ENCODE measurements around the gene GLIS1. TPM values are rescaled to one million over a fixed set of nuclear protein-coding genes. Genes with fewer than 3 reads are reported as not detected.

The GLIS1 gene
- total and polyA plus RNA-seq, 2 donors (not counting 3 experiments of a cell fraction or from before 2014, with no cell fraction given) = not detected

DNA sequence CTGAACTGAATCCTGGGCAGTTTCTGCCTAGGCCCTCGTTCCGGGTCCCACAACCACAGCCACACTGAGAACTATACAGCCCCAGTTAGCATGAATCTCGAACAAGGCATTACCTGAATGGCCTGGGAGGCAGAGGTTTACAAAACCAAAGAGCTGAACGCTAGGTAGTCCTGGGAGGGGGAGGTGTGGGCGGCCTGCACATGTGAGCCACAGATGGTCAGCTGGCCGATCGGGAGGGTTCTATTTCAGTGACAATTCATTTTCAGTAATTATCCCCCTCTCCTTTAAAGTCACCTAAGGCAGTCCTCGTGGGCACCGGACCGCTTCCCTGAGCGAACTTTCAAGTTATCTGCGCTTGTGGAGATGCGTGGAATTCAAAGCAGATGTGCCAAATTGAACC, 111.9 kb downstream of the GLIS1 start:
- no peak overlapping the region for H3K4me3 ChIP-seq (replicated peaks in 1 of 3; ENCODE audit: insufficient read depth in 1 of 3, low read depth in 1 of 3, low read length in 3 of 3)
- no peaks in the 10 kb centered on the region for H3K9me1 ChIP-seq (replicated peaks; ENCODE audit: control insufficient read depth, extremely low read depth, insufficient read depth, low read length)
- DNase-seq (ENCODE audit: low read depth, low spot score) = no peak
- no peaks in the 10 kb centered on the region for H3K4me1 ChIP-seq (ENCODE audit: control insufficient read depth, extremely low read depth, insufficient read depth, low read length)
- no peak overlapping the region for H3K27ac ChIP-seq (ENCODE audit: insufficient read depth, low read depth, low read length)
- no peak for FAIRE-seq
- ChIA-PET POLR2A (no interaction called here), CTCF (no interaction called here)
- dilution Hi-C loops (cut with MboI; ENCODE audit: extremely low pct_ligation_motif_present, low sequenced_read_pairs) (no loop called here), intact Hi-C loops (cut with micrococcal nuclease) (no loop called here)
- no peaks in the 10 kb centered on the region for H3K36me3 ChIP-seq (ENCODE audit: control insufficient read depth in 2 of 2, extremely low read depth in 1 of 2, insufficient read depth in 2 of 2, low read length in 2 of 2)
- BruUV-seq (replicated peaks) = no TSS peak
- TF ChIP-seq, protein P1, sequence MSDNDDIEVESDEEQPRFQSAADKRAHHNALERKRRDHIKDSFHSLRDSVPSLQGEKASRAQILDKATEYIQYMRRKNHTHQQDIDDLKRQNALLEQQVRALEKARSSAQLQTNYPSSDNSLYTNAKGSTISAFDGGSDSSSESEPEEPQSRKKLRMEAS (IDR thresholded peaks at IDR 0.05; ENCODE audit: insufficient read depth, insufficient read length) = no peak
- no peak for TF ChIP-seq EZH2 (IDR thresholded peaks at IDR 0.05; ENCODE audit: borderline replicate concordance, low read depth, low read length, severe bottlenecking)
- TF ChIP-seq GATA2 (IDR thresholded peaks at IDR 0.05; ENCODE audit: insufficient read depth, insufficient read length, low read depth, low read length) = no peak
- TF ChIP-seq FOS (IDR thresholded peaks at IDR 0.05; ENCODE audit: borderline replicate concordance, insufficient read depth, low read length) = no peak
- no peak for TF ChIP-seq JUN (IDR thresholded peaks at IDR 0.05; ENCODE audit: borderline replicate concordance, insufficient read depth, insufficient read length, low read depth)
- no peak for TF ChIP-seq POLR2A (IDR thresholded peaks at IDR 0.05; ENCODE audit: low read depth, low read length)
- TF ChIP-seq, protein P2, sequence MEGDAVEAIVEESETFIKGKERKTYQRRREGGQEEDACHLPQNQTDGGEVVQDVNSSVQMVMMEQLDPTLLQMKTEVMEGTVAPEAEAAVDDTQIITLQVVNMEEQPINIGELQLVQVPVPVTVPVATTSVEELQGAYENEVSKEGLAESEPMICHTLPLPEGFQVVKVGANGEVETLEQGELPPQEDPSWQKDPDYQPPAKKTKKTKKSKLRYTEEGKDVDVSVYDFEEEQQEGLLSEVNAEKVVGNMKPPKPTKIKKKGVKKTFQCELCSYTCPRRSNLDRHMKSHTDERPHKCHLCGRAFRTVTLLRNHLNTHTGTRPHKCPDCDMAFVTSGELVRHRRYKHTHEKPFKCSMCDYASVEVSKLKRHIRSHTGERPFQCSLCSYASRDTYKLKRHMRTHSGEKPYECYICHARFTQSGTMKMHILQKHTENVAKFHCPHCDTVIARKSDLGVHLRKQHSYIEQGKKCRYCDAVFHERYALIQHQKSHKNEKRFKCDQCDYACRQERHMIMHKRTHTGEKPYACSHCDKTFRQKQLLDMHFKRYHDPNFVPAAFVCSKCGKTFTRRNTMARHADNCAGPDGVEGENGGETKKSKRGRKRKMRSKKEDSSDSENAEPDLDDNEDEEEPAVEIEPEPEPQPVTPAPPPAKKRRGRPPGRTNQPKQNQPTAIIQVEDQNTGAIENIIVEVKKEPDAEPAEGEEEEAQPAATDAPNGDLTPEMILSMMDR (IDR thresholded peaks at IDR 0.05; ENCODE audit: extremely low read depth in 1 of 2, insufficient read depth in 1 of 2, low read depth in 1 of 2, low read length in 2 of 2) = no peak
- no peak for TF ChIP-seq POLR2AphosphoS5 (IDR thresholded peaks at IDR 0.05; ENCODE audit: insufficient read depth, low read depth, low read length)
- no peak for TF ChIP-seq MYC (IDR thresholded peaks at IDR 0.05; ENCODE audit: low read depth, low read length)
- no peak overlapping the region for H3K4me2 ChIP-seq (ENCODE audit: insufficient read depth, low read length)
- H3K9me3 ChIP-seq (replicated peaks; ENCODE audit: control insufficient read depth, insufficient read depth, low read length) = no peaks in the 10 kb centered on the region
- H3K79me2 ChIP-seq (ENCODE audit: control insufficient read depth, insufficient read depth, low read length) = no peaks in the 10 kb centered on the region
- no peaks in the 10 kb centered on the region for H4K20me1 ChIP-seq (replicated peaks; ENCODE audit: control insufficient read depth, extremely low read depth, insufficient read depth, low read length)
- H3K9ac ChIP-seq (replicated peaks; ENCODE audit: extremely low read depth, insufficient read depth, low read length) = no peak overlapping the region
- H3K27me3 ChIP-seq (ENCODE audit: control insufficient read depth in 2 of 2, insufficient read depth in 2 of 2, low read length in 2 of 2) = peaks cover 0 to 16% of the 10 kb centered on the region in 2 experiments
- H2AFZ ChIP-seq (ENCODE audit: low read depth, low read length) = no peak overlapping the region
